SKM-1 treated with dmso at 0.1 percent for 144 hours (cell line): ENCODE results near the gene TUT7.

Source experiments
- DNase-seq: peaks from one replicate; lab custom pipeline; 2025; ENCODE audit not compliant: unreplicated experiment; lab: John Stamatoyannopoulos, UW

The TUT7 gene

GRCh38 chr9:86262492-86262891, 91.7 kb downstream of the TUT7 start:
- no peak for DNase-seq

- no peak for DNase-seq
These were observed 94.7 kb downstream of the TUT7 start, which contains the start of gene C9orf153 for GRCh38 chr9:86259557-86259956. Gene C9orf153, minus strand, starts transcription at chr9:86259657. Its CDS starts 30,054 bp downstream, at chr9:86229603.

- DNase-seq: no peak
These were observed 96.8 kb downstream of the TUT7 start for GRCh38 chr9:86257391-86257790.

- DNase-seq: no peak
These were observed 97.6 kb downstream of the TUT7 start for GRCh38 chr9:86256653-86257052.

DNA sequence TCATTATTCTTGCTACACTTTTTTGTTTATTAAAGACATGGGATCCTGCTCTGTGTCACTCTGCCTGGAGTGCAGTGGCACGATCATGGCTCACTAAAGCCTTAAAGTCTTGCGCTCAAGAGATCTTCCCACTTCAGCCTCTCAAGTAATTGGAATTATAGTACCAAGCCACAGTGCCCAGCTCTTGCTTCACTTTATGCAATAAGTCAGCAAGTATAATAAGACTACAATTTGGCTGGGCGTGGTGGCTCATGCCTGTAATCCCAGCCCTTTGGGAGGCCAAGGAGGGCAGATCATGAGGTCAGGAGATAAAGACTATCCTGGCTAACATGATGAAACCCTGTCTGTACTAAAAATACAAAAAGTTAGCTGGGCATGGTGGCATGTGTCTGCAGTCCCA, 100.6 kb downstream of the TUT7 start:
- DNase-seq: no peak

GRCh38 chr9:86252870-86253269, 101.3 kb downstream of the TUT7 start:
- DNase-seq: no peak

DNA sequence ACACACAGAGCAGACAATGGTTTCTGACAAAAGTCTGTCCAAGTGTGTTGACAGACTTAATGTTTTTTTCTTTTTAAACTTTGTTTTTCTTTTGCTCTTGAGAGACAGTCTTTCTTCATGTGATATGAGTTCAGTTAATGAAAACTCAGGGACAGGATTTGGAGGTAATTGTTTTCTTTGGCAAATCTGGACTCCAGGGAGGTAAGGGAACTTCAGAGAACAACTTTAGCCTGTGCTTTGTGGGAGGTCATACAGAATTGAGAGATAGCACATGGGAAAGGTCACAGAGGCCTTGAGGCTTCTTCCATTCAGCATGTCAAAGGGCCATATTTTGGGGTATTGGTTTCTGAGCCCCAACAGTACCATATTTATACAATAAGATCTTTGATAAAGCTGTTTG, 104.1 kb downstream of the TUT7 start:
- DNase-seq: no peak

DNA sequence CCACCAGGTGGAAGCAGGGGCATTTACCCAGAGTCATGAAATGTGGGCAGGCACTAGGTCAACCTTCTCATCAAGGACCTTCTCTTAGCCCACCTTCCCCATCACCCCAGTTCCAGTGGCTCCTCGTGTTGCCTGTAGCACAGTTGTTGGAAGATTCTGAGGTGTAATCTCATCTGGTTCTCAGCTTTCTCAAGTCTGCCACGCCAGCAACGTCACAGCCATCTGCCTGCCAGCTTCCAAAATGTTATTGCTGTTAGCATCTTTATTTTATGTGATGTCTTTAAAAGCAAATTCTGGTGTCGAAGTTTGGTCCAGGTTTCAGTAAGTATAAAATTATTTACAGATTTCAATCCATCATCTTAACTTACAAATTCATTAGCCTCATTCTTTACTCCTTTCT, 105.5 kb downstream of the TUT7 start:
- no peak for DNase-seq

GRCh38 chr9:86246752-86247161, 107.5 kb downstream of the TUT7 start:
- DNase-seq: no peak

GRCh38 chr9:86242071-86242470, 112.1 kb downstream of the TUT7 start:
- peak; percentile 6 for DNase-seq

DNA sequence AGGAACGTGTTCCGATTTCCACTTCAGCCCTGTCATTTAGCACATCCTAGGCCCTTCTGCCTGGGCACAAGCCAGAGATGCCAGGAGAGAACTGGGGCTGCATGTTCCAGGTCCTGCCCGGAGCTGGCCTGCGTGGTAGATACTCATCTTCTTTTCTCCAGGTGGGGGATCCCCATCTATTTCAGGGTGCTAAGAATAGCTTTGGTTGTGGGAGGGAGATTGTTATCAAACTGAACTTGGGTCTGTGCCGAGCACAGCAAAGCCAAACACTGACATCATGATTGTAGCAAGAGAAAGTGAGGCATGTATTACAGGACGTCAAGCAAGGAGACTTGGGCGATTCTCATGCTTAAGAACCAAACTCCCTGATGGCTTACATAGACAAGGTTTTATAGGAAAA, 113.0 kb downstream of the TUT7 start:
- no peak for DNase-seq

GRCh38 chr9:86238861-86239770, 115.1 kb downstream of the TUT7 start:
- DNase-seq: no peak
